ENCODE data around the gene ERGIC3. TPM values are rescaled to one million over a fixed set of nuclear protein-coding genes. Genes with fewer than 3 reads are reported as not detected.
A peak's percentile ranks its signal among the peaks of the same experiment; 100 is the strongest.
"Not testable (repeated sequence)": the region's sequence is repeated elsewhere in the genome, so short reads cannot be mapped to it uniquely, and the experiment has no call there.

The ERGIC3 gene
- total RNA-seq, 1 donor: 331 TPM

- no peak overlapping the region for H3K4me3 ChIP-seq (ENCODE audit: low read depth, low read length)
- DNase-seq (ENCODE audit: low read depth): no peak
- TF ChIP-seq CTCF (IDR thresholded peaks at IDR 0.05; ENCODE audit: insufficient read depth, low read length): no peak
These were observed 2.1 kb upstream of the ERGIC3 start for GRCh38 chr20:35539756-35540212.

- peak overlapping the region; percentile 80 for H3K4me3 ChIP-seq (ENCODE audit: low read depth, low read length)
- no peak for DNase-seq (ENCODE audit: low read depth)
- TF ChIP-seq CTCF (IDR thresholded peaks at IDR 0.05; ENCODE audit: insufficient read depth, low read length): no peak
These were observed 628 bp upstream of the ERGIC3 start for GRCh38 chr20:35541118-35541782.

- DNase-seq (ENCODE audit: low read depth): no peak
- H3K4me3 ChIP-seq (ENCODE audit: low read depth, low read length): peak overlapping the region; percentile 80
- no peak for TF ChIP-seq CTCF (IDR thresholded peaks at IDR 0.05; ENCODE audit: insufficient read depth, low read length)
These were observed 1.1 kb downstream of the ERGIC3 start for GRCh38 chr20:35542990-35543389.

GRCh38 chr20:35544436-35544835, 2.6 kb downstream of the ERGIC3 start:
- TF ChIP-seq CTCF (IDR thresholded peaks at IDR 0.05; ENCODE audit: insufficient read depth, low read length): no peak
- no peak for DNase-seq (ENCODE audit: low read depth)
- H3K4me3 ChIP-seq (ENCODE audit: low read depth, low read length): no peak overlapping the region

- not testable (repeated sequence) for DNase-seq (ENCODE audit: low read depth); H3K4me3 ChIP-seq (ENCODE audit: low read depth, low read length)
These were observed 3.1 kb downstream of the ERGIC3 start for GRCh38 chr20:35544941-35545340.

GRCh38 chr20:35546127-35546526, 4.2 kb downstream of the ERGIC3 start:
- DNase-seq (ENCODE audit: low read depth): no peak
- no peak overlapping the region for H3K4me3 ChIP-seq (ENCODE audit: low read depth, low read length)
- TF ChIP-seq CTCF (IDR thresholded peaks at IDR 0.05; ENCODE audit: insufficient read depth, low read length): no peak

GRCh38 chr20:35547329-35547728, 5.5 kb downstream of the ERGIC3 start:
- TF ChIP-seq CTCF (IDR thresholded peaks at IDR 0.05; ENCODE audit: insufficient read depth, low read length): no peak
- no peak for DNase-seq (ENCODE audit: low read depth)
- H3K4me3 ChIP-seq (ENCODE audit: low read depth, low read length): no peak overlapping the region

Data from fibroblast of the aortic adventitia (primary cell).